Measurements from ENCODE around the gene ATPAF2.

DNA sequence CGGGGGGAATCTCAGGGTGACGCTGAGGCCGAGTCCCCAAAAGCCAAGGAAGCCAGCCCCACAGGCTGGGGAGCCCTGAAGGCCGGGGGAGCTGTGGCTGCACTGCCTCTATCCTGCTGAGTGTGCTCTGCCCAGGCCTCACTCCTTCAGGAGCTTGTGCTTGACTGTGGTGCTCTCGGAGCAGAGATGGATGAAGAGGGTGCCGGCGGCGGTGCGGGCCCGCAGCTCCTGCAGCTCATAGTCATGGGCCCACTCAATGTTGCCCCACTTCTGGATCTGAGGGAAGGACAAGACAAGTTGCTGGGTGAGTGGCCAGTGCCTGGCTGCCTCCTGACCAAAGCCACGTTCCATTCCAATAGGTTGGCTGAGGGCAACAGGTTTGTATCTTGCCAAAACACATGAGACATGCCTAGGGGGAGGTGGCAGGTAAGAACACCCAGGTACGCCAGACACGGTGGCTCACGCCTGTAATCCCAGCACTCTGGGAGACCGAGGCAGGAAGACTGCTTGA is 20.5 kb downstream of the ATPAF2 start:
- TF ChIP-seq, protein P1, sequence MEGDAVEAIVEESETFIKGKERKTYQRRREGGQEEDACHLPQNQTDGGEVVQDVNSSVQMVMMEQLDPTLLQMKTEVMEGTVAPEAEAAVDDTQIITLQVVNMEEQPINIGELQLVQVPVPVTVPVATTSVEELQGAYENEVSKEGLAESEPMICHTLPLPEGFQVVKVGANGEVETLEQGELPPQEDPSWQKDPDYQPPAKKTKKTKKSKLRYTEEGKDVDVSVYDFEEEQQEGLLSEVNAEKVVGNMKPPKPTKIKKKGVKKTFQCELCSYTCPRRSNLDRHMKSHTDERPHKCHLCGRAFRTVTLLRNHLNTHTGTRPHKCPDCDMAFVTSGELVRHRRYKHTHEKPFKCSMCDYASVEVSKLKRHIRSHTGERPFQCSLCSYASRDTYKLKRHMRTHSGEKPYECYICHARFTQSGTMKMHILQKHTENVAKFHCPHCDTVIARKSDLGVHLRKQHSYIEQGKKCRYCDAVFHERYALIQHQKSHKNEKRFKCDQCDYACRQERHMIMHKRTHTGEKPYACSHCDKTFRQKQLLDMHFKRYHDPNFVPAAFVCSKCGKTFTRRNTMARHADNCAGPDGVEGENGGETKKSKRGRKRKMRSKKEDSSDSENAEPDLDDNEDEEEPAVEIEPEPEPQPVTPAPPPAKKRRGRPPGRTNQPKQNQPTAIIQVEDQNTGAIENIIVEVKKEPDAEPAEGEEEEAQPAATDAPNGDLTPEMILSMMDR (IDR thresholded peaks at IDR 0.05), result no peak
- TF ChIP-seq POLR2AphosphoS5 (IDR thresholded peaks at IDR 0.05) (no peak), POLR2A (IDR thresholded peaks at IDR 0.05) (no peak), EP300 (IDR thresholded peaks at IDR 0.05) (no peak)

All from sigmoid colon (tissue), 4 donors.